GM19023 (cell line): Measurements from ENCODE around the gene ATG7.
"Not testable (repeated sequence)": the region's sequence is repeated elsewhere in the genome, so short reads cannot be mapped to it uniquely, and the experiment has no call there.

Experiments used
- ATAC-seq: cut with Tn5 transposase; IDR thresholded peaks from one replicate; pipeline ENCODE4 v1.9.1; 2021; ENCODE audit warnings: mild to moderate bottlenecking, moderate library complexity; ENCODE audit not compliant: unreplicated experiment

ATG7 gene

DNA sequence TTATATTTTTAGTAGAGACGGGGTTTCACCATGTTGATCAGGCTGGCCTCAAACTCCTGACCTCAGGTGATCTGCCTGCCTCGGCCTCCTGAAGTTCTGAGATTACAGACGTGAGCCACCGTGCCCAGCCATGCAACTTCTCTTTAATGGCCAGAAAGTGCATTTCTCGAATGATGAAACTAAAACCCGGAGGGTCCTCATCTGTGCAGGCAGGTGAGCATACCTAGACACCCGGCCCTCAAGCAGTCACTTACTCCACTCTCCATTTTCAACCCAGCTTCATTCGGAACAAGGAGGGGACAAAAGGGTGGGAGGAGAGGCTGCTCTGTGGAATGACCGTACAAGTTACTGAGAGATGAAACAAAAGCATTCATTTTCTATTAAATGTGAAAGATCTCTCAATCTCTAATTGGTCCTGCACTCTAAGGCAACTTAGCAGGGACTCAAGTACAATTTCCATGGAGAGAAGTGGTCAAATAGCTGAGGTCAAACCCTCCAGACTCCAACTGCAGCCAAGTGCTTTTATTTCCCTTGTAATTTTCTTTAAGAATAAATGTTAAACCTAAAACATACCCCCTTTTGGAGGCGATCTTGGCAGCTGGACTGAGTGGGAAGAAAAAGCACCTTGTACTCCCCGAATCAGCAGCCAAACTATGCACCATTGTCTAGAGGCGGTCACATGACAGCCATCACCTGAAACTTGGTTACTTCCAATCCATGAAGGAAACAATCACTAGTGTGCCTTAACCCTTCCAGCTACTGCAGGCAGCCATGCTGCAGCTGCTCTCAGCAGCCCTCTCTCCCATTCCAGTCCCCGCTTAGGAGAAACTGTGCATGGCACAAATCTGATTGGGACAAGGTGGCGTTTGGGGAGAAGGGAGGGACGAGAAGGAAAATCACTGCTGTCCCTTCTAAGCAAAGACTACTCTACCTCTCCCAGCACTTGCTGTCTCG, 309.3 kb downstream of the ATG7 start:
- no peak for ATAC-seq

- no peak for ATAC-seq
These were observed 310.2 kb downstream of the ATG7 start for GRCh38 chr3:11582191-11582968.

DNA sequence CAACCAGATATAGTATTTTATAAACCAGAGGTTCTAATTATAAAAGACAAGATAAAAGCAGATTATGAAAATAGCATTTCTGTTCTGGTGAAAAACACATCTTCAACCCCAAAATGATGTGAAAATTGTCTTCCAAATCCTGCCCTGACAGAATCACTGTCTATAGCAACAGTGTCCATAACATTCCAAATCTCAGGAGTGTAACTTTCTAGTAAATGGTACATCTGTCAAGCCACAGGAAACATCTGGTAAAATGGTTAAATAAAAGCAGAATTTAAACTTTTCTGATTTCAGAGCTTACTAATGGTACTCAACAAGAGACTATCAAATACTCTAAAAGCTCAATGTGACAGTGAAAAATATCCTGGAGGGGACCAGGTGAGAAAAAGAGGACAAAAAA, 311.0 kb downstream of the ATG7 start:
- no peak for ATAC-seq

DNA sequence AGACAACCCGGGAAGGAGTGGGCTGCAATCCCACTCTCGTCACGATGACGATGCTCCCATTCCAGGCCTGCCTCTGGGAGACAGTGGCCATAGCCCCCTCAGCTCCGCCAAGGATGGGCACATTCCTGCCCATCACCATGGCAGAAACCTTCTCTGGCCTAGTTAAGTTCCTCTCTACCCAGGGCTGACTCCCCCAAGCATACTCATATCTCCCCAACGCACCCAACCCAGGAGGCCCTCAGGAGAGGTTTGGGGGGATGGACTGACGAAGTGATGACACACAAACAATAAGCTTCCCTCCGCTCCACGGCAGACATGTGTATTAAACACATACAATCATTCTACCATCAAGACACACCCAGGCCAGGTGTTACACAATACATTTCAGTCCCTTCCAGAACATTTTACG, 311.4 kb downstream of the ATG7 start:
- ATAC-seq, result no peak

GRCh38 chr3:11584570-11584969, 312.4 kb downstream of the ATG7 start:
- no peak for ATAC-seq

- no peak for ATAC-seq
These were observed 315.6 kb downstream of the ATG7 start for GRCh38 chr3:11587766-11588165.

GRCh38 chr3:11588338-11588737, 316.1 kb downstream of the ATG7 start:
- ATAC-seq, result no peak

- no peak for ATAC-seq
These were observed 316.6 kb downstream of the ATG7 start for GRCh38 chr3:11588755-11589154.

DNA sequence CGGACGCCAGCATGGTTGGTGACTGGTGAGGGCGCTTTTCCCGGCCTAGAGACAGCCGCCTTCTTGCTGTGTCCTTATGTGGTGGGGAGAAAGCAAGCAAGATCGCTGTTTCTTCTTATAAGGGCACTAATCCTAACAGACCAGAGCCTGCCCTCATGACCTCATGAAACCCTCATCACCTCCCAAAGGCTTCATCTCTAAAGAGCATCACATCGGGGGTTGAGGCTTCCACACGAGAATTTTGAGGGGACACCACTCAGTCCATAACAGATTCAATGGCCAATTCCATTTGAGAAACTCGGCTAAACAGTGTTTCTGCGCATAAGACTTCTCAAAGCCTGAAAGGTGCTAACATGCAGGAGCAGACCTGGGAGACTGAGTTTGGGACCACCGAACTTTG, 317.5 kb downstream of the ATG7 start:
- ATAC-seq, result no peak

GRCh38 chr3:11591002-11591355, 318.8 kb downstream of the ATG7 start:
- no peak for ATAC-seq

DNA sequence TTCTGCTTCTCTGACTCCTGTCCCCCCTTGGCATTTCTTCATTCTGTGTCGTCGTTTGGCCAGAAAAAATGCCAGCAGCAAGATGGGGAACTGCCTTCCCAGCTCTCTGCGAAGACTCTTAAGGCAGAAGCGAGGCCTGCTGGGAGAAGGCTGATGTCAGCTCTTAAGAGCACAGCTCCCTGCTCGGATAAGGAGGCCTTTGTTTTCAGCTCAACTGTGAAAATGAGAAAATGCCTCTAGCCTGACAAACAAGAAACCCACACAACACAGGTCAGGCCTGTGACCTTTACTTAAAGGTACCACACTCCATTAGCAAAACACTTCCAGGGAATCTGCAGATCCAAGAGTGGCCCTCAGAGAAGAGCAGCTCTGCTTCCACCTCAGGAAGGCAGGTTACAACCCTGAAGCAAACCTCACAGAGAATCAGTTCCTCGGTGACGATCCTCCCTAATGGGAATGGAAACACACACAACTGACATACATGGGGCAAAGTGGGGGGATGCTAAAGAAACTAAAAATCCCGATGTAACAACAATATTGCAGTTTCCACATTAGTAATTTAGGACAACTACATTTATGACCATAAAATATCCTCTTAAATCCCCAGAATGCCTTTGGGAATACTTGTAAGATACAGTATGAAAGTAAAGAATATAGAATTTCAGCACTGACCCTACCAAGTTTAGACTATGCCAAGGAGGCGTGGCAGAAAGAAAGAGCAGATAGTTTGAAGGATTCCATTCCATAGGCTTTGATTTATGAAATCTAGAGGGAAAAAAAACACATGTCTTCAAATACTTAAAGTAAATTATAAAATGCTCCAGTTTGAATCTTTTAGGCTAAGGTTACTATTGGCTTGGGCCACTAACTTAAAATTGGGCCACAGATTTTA, 319.4 kb downstream of the ATG7 start:
- no peak for ATAC-seq

GRCh38 chr3:11592445-11593298, 320.5 kb downstream of the ATG7 start:
- no peak for ATAC-seq

- no peak for ATAC-seq
These were observed 321.3 kb downstream of the ATG7 start for GRCh38 chr3:11593318-11594034.

- ATAC-seq, result not testable (repeated sequence)
These were observed 322.8 kb downstream of the ATG7 start for GRCh38 chr3:11595024-11595423.

GRCh38 chr3:11596387-11596786, 324.2 kb downstream of the ATG7 start:
- no peak for ATAC-seq

DNA sequence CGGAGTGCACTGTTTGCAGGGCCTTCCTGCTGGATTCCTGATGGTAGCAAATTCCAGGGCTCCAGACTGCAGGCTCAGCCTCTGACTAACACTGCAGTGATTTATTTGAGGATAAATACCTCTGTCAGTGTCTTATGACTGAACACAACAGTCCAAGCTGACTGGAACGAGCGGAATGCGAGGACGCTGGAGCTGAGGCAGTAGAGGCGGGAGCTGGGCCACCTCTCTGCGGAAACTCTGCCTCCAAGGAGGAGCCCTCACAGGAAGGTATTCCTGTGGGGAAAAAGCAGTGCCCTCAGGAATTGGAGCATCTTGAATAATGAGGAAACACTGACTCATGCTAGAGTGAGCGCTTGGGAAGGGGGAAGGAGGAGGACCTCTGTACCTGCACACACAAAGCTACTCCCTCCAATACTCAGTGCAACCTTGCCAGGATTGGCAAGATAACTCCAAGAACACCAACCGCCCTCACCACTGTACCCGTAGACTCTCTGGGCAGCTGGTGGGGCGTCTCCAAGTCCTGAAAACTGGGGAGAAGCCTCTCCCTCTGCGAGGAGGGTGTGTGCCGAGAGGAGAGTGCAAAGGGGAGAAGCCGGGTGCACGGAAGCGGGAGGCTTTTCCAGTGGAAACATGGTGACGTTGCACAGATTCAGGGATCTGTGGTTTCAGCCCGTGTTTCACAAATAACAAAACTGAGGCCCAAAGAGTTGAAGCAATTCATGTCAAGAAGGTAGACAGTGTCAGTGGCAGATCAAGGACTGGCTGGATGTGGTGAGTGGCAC, 328.5 kb downstream of the ATG7 start:
- no peak for ATAC-seq

DNA sequence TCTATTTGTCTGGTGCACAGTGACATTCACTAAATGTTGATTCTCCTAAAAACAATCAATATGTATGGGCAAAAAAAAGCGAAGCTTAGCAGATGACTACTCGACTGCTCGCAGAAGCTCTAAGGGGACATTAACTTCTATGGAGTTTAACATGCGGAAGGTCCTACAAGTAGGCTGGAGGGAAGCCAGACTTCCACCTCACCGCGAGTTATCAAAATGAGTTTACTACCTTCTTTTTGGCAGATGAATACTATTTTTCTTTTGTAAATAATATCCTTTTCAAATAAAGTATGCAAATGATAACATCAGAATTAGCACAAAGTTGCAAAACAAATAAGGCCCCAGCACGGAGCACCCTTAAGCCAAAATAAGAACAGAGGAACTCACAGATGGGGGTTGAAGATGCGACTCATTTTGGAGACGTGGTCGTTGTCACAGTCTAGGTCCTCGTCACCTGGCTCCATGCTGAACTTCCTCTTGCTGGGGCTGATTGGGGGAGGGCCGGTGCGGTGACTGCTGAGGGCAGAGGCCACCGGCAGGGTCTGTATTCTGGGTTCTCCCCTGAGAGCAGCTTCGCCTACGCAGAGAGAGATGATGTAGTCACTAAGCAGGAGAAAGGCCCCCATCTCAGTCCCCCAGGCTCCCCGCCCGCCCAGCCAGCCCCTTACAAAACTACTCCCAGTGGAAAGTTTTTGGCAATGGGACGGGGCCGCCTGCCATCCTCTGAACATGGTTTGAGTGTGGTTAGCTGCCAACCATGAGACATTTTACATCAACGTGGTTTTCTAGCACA, 329.4 kb downstream of the ATG7 start:
- peak; percentile 95 for ATAC-seq
